PFSK-1 (cell line): ENCODE data around the gene MCFD2.

ENCODE experiments used
- FOXP2 ChIP-seq: optimal IDR thresholded peaks from 2 replicates; pipeline ENCODE3; 2011; ENCODE audit warnings: borderline replicate concordance, control low read depth, inconsistent platforms; ENCODE audit not compliant: insufficient read depth; ENCODE audit errors: extremely low read length, extremely low read depth
- POLR2AphosphoS5 ChIP-seq: IDR thresholded peaks from 2 replicates; pipeline ENCODE4 v1.6.1; 2012; ENCODE audit warnings: low read depth, mild to moderate bottlenecking, control low read depth, low read length, moderate library complexity
- SIN3A ChIP-seq: IDR thresholded peaks from 2 replicates; pipeline ENCODE4 v1.6.1; 2012; ENCODE audit warnings: mild to moderate bottlenecking, low read length, moderate library complexity, borderline replicate concordance; ENCODE audit not compliant: insufficient read depth
- TAF1 ChIP-seq: IDR thresholded peaks from 2 replicates; pipeline ENCODE4 v1.6.1; 2012; ENCODE audit warnings: low read length, control low read depth, borderline replicate concordance; ENCODE audit not compliant: insufficient read depth
- TF ChIP-seq, protein P1 (sequence below), 2 experiments: IDR thresholded peaks; 2 replicates each; pipeline versions ENCODE4 v1.6.1 to v1.8.0; 2011 to 2012; ENCODE audit warnings: low read depth in 2 of 2, low read length in 2 of 2, control low read depth in 1 of 2, inconsistent platforms in 1 of 2, mild to moderate bottlenecking in 1 of 2, moderate library complexity in 1 of 2; ENCODE audit not compliant: insufficient read depth in 1 of 2

DNA sequence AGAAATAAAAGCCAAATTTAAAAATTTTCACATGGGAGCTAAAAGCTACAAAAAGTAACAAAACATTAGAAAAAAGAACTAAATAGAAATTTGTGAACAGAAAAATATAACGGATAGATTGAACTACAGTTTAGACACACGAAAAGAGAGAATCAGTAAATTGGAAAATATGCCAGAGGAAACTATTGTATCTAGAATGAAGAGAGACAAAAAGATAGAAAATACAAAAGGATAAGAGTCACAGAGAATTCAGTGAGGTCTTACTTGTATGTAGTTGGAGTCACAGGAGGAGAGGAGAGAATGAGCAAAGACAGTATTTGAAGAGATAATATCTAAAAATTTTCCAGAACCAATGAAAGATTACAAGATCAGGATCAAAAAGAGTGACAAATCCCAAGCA, 11.3 kb upstream of the MCFD2 start:
- TF ChIP-seq POLR2AphosphoS5 (no peak), TAF1 (no peak), SIN3A (no peak), FOXP2 (no peak)
- TF ChIP-seq, protein P1, sequence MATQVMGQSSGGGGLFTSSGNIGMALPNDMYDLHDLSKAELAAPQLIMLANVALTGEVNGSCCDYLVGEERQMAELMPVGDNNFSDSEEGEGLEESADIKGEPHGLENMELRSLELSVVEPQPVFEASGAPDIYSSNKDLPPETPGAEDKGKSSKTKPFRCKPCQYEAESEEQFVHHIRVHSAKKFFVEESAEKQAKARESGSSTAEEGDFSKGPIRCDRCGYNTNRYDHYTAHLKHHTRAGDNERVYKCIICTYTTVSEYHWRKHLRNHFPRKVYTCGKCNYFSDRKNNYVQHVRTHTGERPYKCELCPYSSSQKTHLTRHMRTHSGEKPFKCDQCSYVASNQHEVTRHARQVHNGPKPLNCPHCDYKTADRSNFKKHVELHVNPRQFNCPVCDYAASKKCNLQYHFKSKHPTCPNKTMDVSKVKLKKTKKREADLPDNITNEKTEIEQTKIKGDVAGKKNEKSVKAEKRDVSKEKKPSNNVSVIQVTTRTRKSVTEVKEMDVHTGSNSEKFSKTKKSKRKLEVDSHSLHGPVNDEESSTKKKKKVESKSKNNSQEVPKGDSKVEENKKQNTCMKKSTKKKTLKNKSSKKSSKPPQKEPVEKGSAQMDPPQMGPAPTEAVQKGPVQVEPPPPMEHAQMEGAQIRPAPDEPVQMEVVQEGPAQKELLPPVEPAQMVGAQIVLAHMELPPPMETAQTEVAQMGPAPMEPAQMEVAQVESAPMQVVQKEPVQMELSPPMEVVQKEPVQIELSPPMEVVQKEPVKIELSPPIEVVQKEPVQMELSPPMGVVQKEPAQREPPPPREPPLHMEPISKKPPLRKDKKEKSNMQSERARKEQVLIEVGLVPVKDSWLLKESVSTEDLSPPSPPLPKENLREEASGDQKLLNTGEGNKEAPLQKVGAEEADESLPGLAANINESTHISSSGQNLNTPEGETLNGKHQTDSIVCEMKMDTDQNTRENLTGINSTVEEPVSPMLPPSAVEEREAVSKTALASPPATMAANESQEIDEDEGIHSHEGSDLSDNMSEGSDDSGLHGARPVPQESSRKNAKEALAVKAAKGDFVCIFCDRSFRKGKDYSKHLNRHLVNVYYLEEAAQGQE (IDR thresholded peaks at IDR 0.05; ENCODE audit: insufficient read depth in 1 of 2, low read depth in 2 of 2, low read length in 2 of 2) = no peak
